HS-5 (cell line): ENCODE measurements around the gene NF2.
"Not testable (repeated sequence)": the region's sequence is repeated elsewhere in the genome, so short reads cannot be mapped to it uniquely, and the experiment has no call there.

Experiments used
- DNase-seq: peaks from one replicate; pipeline ENCODE4 v3.0.0-alpha.2; 2012; ENCODE audit warnings: low read depth

NF2 gene

DNA sequence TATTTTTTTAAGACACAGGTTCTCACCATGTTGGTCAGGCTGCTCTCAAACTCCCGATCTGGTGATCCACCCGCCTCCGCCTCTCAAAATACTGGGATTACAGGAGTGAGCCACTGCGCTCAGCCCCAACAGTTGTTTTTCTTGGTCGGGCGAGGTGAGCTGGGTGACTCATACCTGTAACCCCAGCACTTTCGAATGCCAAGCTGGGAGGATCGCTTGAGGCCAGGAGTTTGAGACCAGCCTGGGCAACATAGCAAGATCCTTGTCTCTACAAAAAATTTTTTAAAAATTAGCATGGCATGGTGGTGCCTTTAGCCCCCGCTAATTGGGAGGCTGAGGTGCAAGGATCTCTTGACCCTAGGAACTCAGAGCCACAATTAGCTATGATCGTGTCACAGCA is 7.0 kb upstream of the NF2 start:
- DNase-seq: no peak

DNA sequence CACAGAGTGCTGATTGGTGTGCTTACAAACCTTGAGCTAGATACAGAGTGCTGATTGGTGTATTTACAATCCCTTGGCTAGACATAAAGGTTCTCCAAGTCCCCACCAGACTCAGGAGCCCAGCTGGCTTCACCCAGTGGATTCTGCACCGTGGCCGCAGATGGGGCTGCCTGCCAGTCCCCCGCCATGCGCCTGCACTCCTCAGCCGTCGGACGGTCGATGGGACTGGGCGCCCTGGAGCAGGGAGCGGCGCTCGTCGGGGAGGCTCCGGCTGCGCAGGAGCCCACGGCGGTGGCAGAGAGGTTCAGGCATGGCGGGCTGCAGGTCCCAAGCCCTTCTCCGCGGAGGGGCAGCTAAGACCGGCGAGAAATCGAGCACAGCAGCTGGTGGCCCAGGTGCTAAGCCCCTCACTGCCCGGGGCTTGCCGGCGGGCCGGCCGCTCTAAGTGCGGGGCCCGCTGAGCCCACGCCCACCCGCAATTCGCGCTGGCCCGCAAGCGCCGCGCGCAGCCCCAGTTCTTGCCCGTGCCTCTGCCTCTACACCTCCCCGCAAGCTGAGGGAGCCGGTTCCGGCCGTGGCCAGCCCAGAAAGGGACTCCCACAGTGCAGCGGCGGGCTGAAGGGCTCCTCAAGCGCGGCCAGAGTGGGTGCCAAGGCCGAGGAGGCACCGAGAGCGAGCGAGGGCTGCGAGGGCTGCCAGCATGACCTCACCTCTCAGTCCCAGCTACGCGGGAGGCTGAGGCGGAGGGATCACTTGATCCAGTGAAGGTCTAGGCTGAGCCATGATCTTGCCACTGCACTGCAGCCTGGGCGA is 5.4 kb upstream of the NF2 start:
- not testable (repeated sequence) for DNase-seq

- no peak for DNase-seq
Measured at GRCh38 chr22:29598684-29599020, 4.8 kb upstream of the NF2 start.

DNA sequence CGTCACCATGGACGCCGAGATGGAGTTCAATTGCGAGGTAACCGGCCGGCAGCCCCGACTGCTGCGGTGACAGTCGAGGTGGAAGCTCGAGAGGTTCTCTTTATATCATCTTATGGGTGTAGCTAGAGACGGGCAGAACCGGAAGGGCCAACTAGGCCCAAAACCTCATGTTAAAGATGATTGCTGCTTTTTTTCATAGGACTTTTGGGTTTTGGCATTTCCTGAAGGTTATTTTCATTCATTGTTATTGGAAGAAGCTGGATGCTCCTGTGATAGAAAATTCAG is 585 bp downstream of the NF2 start:
- no peak for DNase-seq

DNA sequence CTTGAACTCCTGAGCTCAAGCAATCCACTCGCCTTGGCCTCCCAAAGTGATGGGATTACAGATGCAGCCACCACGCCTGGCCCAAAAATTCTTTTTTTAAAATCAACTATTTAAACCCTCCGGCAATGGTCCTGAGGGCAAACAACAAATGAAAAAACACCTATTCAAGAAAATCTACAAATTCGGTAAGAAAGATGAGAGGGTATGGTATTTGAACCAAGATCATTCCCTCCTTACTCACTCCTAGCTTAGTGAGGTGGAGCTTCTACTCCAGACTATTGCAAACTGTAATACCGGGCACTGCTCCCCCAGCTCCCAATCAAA is 2.1 kb downstream of the NF2 start:
- DNase-seq: no peak

DNA sequence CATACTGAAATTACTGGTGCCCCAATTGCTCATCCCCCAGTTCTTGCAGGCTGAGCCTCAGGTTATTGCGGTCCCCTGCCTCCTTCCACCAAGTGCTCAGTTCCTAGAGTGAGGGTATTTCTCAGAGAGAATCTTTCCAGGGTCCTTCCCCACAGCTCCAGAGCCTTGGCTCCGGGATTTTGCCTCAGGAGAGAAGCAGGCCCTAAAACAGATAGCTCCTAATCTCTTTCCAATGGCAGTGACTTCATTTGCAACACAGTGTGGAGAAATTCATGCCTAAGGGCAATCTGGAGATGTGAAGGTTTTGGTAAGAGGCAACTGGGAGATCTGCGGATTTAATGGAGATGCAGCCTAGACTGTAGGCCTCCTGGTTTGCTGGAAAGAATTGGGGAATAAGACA is 2.9 kb downstream of the NF2 start:
- DNase-seq: no peak

GRCh38 chr22:29607426-29607825 is 4.0 kb downstream of the NF2 start:
- no peak for DNase-seq

DNA sequence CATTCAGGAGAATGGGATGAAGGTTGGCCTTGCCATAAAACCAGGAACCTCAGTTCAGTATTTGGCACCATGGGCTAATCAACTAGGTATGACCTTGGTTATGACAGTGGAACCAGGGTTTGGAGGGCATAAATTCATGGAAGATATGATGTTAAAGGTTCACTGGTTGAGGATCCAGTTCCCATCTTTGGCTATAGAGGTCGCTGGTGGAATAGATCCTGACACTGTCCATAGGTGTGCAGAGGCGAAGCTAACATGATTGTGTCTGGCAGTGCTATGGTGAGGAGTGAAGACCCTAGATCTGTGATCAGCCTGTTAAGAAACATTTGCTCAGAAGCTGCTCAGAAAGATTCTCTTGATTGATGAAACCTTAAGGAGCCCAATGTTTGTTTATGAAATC is 5.7 kb downstream of the NF2 start:
- DNase-seq: no peak

DNA sequence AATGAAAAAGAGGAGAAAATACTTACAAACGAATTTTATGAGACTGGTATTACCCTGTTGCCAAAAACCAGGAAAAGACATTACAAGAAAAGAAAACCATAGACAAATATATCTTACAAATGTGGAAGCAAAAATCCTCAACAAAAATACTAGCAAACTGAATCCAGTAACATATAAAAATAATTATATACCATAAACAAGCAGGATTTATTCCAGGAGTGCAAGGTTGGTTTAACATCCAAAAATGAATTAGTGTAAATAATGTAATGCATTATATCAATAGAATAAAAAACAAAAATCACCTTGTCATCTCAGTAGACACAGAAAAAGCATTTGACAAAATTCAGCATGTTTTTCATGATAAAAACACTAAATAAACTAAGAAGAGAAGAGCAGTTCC is 7.3 kb downstream of the NF2 start:
- DNase-seq: no peak

GRCh38 chr22:29615705-29616327 is 12.4 kb downstream of the NF2 start:
- no peak for DNase-seq

DNA sequence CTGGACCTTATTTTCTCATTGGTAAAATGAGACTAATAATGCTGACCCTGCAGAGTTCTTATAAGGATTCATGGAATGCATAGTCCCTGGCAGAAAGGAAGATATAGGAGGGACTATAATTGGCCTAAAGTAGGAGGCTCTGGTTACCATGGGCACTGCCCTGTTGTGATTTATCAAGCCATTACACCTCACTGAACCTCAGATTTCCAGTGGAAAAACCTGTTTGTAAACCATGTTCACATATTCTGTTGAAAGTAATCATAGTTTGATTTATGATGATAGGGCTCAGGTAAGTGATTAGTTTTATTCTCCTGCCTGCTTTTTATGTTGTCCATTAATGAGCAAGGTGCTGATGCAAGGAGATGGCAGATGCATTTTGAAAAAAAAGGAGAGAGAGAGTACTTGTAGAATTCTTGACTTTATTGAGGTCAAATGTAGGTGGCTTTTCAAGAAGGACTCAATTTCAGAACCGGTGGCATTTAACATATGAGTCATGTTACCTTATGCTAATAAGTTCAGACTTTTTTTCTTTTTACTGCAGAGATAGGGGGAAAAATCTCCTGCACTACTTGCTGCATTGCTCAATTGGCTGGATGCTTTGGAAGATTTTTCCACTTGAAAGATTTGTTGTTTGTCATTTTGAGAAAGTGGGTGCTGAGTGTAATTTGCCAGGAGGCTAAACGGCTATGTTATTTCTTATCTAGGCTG is 14.6 kb downstream of the NF2 start:
- DNase-seq: no peak

DNA sequence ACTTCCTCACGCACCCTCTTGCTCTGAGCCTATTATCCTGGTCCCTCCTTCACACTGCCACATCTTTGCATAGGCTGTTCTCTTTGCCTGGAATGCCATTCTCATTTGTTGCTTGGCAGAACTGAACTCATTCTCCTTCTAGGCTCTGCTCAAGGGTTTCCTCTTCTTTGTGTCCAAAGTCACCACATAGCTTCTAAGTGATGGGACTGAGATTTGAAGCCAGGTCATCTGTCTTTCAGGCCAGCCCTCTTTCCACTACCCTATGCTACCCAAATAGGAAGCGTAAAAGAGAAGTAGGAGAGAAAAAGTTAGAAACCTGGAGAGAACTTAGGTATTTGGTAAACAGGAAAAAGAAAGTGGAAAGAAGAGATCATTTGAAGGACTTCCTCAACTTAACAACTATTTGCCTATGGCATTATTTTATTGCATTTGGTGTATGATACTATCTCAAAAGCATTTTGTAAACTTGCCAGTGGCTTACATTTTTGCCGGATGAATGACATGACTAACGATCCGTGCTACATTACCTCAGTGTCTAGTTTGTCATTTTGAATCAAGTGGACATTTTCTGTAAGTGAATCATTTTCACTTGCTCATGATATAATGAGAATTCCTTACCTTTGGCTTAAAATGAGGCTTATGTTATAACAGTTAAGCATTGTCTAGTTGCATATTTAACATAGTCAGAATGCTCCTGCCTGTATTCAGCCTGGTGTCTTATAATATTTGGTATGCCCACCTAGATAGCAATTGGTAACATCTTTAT is 18.5 kb downstream of the NF2 start:
- peak; percentile 99 for DNase-seq

GRCh38 chr22:29623059-29623458 is 19.6 kb downstream of the NF2 start:
- no peak for DNase-seq

DNA sequence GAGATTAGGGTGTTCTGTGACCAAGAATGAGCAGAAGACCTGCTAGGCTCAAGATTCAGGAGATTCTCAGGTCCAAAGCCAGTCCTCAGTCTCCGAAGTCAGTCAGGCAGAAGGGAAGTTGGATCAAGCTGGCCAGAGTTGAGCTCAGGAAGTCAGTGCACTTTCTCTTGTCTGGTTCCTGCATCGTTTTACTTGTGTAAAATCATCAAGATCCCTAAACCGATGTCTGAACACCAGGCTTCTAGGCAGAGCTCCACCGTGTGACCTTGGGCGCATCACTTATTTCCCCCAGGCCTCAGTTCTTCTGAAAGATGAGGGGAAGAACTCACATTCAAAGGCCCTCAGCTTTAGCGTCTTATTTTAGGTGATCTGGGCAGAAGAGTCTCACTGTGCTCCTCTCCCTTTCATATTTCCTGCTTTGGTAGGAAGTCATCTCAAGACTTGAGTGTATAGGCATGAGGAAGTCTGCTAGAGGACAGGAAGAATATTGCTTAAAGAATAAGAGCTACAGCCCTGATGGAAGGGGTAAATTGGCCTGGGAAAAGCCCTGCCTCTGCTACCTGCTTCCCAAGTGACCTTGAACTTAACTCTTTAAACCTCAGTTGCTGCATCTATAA is 20.2 kb downstream of the NF2 start:
- no peak for DNase-seq

- peak; percentile 60 for DNase-seq
Measured at GRCh38 chr22:29625090-29625825, 21.8 kb downstream of the NF2 start.

DNA sequence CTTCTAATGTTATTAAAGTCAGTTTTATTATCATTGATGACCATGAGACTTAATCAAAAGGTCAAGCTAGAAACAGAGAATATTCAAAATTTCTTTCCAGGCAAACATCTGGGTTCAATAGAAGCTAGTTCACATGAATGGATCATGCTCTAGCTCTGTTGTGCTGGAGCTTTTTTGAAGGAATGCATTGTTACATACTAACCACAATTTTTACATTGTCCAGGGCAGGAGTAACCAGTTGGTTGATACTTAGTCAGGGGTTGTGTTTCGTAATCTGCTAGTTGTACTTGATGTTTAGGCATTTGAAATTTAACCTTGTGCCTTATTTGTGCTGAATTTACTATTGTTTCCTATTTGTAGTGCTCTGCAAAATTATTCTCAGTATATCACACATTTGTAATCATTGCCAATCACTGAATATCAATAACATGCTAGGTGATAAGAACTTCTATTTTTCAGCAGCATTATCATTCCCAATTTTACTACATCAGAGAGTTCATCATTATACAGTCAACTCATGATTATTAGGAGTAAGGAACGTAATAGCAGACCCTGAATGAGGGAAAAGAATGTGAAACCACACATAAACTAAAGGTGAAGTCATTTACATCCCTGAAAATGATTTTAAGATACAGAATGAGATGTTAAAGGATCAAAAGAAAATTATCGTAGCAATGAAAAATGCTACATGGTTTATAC is 23.2 kb downstream of the NF2 start:
- DNase-seq: peak; percentile 87

- no peak for DNase-seq
Measured at GRCh38 chr22:29627196-29627535, 23.7 kb downstream of the NF2 start.

GRCh38 chr22:29628996-29629902 is 25.8 kb downstream of the NF2 start:
- DNase-seq: no peak

DNA sequence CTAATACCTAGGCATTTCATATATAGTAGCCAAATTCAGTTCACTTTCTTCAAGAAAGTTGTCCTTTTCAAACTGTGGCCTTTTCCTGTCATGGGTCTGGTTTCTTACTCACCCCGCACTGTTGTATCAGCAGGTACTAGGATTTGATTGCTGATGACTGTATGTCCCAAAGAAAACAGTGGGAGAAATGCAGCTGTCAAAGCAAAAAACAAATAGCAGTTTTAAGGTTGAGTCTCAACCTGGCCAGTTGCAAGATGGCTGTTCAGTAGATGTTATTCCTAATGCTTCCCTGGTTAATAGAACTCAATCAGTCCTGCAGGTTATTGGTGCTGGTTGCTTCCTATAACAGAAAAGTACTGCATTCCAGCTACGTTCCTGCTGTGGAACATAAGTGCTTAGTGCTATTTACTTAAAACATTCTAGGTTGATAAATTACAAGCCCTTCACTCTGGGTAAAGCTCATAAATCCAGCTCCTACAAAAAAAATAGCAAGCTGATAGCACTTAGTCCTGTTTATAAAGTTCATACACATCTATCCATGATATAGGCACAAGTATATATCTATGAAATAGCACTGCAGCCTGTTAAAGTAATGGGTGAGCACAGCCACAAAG is 26.6 kb downstream of the NF2 start:
- DNase-seq: no peak

- no peak for DNase-seq
Measured at GRCh38 chr22:29630987-29631386, 27.6 kb downstream of the NF2 start.
